GM18508 (cell line): ENCODE data around the gene SPTA1.

Experiments
- ATAC-seq: cut with Tn5 transposase; IDR thresholded peaks from one replicate; pipeline ENCODE4 v1.9.1; 2021; ENCODE audit warnings: moderate number of reproducible peaks; ENCODE audit not compliant: insufficient read depth, unreplicated experiment

The SPTA1 gene

GRCh38 chr1:158583962-158584361, 102.6 kb downstream of the SPTA1 start:
- no peak for ATAC-seq

- no peak for ATAC-seq
Measured at GRCh38 chr1:158579733-158580132, 106.8 kb downstream of the SPTA1 start, which contains the start of gene OR10X1. Gene OR10X1, minus strand, starts transcription at chr1:158579899. Its CDS starts 0 bp downstream, at chr1:158579899.

DNA sequence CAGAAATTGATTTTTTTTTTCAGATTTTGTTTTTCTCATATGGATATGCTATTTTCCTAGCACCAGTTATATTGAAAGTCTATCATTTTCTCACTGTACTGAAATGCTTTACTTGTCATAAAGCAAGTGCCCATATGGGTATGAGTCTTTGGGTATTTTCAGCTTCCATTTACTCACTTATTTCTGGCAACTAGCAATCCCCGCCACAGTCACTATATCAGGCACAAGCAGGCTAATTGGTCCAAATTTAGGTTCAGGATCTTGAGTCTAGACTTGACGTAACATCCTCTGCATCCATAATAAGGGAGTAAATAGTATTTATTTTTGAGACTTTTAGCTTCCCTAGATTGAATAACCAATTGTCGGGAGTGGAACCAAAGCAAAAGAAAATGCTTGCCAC, 109.0 kb downstream of the SPTA1 start:
- ATAC-seq: no peak

DNA sequence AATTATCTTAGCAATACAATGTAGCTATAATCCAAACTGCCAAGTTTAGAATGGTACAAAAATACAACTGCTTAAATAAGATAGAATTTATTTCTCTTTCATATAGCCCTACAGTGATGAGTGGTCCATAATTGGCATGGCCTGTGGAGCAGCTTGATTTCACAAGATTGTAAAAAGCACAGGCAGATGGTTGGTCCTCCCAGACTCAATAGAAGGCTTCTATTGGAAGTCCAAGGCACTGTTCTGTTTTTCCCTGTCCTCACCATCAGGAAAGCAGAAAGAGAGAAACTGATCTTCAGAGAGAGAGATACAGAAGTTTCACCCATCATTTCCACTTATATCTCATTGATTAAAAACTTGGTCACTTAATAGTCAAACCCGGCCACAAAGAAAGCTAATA, 114.3 kb downstream of the SPTA1 start:
- no peak for ATAC-seq

- no peak for ATAC-seq
Measured at GRCh38 chr1:158570480-158570879, 116.0 kb downstream of the SPTA1 start, which contains the start of gene OR6P1. Gene OR6P1, minus strand, starts transcription at chr1:158570580. Its CDS starts 6,976 bp downstream, at chr1:158563604.

- no peak for ATAC-seq
Measured at GRCh38 chr1:158564608-158565007, 121.9 kb downstream of the SPTA1 start.

GRCh38 chr1:158563853-158564252, 122.7 kb downstream of the SPTA1 start:
- ATAC-seq: no peak
